ENCODE data around the gene CDK4. TPM values are rescaled to one million over a fixed set of nuclear protein-coding genes. Genes with fewer than 3 reads are reported as not detected.

The CDK4 gene
- total and polyA plus RNA-seq, 2 donors from 2014 or later = 69.1 to 118 TPM

DNA sequence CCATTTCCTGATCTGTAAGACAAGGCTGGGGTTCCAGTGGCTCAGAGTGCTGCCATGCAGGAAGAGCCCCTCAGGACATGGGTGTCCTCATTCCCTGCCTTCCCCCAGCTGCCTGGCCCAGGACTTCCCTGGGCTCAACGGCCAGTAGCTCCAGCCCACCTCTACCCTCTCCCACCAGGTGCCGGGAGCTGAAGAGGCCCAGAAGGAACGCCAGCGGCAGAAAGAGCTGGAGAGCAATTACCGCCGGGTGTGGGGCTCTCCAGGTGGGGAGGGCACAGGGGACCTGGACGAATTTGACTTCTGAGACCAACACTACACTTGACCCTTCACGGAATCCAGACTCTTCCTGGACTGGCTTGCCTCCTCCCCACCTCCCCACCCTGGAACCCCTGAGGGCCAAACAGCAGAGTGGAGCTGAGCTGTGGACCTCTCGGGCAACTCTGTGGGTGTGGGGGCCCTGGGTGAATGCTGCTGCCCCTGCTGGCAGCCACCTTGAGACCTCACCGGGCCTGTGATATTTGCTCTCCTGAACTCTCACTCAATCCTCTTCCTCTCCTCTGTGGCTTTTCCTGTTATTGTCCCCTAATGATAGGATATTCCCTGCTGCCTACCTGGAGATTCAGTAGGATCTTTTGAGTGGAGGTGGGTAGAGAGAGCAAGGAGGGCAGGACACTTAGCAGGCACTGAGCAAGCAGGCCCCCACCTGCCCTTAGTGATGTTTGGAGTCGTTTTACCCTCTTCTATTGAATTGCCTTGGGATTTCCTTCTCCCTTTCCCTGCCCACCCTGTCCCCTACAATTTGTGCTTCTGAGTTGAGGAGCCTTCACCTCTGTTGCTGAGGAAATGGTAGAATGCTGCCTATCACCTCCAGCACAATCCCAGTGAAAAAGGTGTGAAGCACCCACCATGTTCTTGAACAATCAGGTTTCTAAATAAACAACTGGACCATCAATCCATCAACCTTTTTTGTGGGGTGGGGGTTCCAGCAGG is 31.2 kb downstream of the CDK4 start:
- H3K9ac ChIP-seq (ENCODE audit: low read length in 3 of 3) = no peak overlapping the region
- no peaks in the 10 kb centered on the region for H3K9me3 ChIP-seq (ENCODE audit: control insufficient read depth in 2 of 3, insufficient read depth in 1 of 3, low read length in 3 of 3)
- H3K27ac ChIP-seq (ENCODE audit: low read depth in 2 of 2, low read length in 2 of 2) = no peak overlapping the region
- H3K4me3 ChIP-seq (ENCODE audit: low read length in 3 of 3) = no peak overlapping the region
- FAIRE-seq = no peak
- peaks cover 0 to 2% (median 0%) of the 10 kb centered on the region in 3 donors for H3K4me1 ChIP-seq (ENCODE audit: control insufficient read depth in 2 of 3, insufficient read depth in 2 of 3, low read depth in 1 of 3, low read length in 3 of 3)
- peaks cover 0 to 40% (median 26%) of the 10 kb centered on the region in 3 donors for H3K36me3 ChIP-seq (ENCODE audit: control insufficient read depth in 2 of 3, insufficient read depth in 3 of 3, low read length in 3 of 3)
- H3K27me3 ChIP-seq (ENCODE audit: control insufficient read depth, insufficient read depth, low read length) = no peaks in the 10 kb centered on the region
- intact Hi-C loops (cut with DNase I) = no loop called here
- DNase-seq = no peak
- TF ChIP-seq, protein P1, sequence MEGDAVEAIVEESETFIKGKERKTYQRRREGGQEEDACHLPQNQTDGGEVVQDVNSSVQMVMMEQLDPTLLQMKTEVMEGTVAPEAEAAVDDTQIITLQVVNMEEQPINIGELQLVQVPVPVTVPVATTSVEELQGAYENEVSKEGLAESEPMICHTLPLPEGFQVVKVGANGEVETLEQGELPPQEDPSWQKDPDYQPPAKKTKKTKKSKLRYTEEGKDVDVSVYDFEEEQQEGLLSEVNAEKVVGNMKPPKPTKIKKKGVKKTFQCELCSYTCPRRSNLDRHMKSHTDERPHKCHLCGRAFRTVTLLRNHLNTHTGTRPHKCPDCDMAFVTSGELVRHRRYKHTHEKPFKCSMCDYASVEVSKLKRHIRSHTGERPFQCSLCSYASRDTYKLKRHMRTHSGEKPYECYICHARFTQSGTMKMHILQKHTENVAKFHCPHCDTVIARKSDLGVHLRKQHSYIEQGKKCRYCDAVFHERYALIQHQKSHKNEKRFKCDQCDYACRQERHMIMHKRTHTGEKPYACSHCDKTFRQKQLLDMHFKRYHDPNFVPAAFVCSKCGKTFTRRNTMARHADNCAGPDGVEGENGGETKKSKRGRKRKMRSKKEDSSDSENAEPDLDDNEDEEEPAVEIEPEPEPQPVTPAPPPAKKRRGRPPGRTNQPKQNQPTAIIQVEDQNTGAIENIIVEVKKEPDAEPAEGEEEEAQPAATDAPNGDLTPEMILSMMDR (IDR thresholded peaks at IDR 0.05; ENCODE audit: borderline replicate concordance, extremely low read depth, insufficient read depth) = no peak

DNA sequence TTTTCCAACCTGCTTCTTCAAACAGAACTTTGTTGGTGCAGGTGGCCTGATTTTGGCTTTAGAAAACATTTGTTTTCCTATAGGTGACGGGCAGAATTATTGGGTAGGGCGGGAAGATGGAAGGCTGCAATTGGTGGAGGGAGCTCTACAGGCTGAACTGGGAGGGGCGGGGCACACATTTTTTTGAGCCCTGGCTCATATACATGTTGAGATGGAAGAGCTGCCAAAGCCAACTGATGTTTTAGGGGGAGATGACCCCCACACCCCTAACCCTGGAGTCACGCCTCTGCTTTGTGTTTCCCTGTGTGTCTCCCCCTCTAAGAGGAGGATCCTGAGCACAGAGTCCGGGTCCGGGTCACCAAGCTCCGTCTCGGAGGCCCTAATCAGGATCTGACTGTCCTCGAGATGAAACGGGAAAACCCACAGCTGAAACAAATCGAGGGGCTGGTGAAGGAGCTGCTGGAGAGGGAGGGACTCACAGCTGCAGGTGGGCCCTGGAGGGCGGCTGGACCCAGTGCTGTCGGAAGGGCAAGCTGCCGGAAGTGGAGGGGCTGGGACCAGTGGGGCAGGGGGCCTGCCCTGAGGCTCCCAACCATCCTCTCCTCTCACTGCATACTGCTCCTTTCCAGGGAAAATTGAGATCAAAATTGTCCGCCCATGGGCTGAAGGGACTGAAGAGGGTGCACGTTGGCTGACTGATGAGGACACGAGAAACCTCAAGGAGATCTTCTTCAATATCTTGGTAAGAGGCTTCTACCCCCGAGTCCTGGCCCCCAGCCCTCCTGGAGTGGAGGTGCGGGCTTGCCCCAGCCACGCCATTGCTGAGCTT is 32.1 kb downstream of the CDK4 start:
- Histone ChIP-seq H3K27me3 (ENCODE audit: control insufficient read depth, insufficient read depth, low read length) (no peaks in the 10 kb centered on the region), H3K27ac (ENCODE audit: low read depth in 2 of 2, low read length in 2 of 2) (no peak overlapping the region), H3K9ac (ENCODE audit: low read length in 3 of 3) (no peak overlapping the region), H3K4me3 (ENCODE audit: low read length in 3 of 3) (no peak overlapping the region), H3K36me3 (ENCODE audit: control insufficient read depth in 2 of 3, insufficient read depth in 3 of 3, low read length in 3 of 3) (peaks cover 2 to 47% (median 28%) of the 10 kb centered on the region in 3 donors), H3K9me3 (ENCODE audit: control insufficient read depth in 2 of 3, insufficient read depth in 1 of 3, low read length in 3 of 3) (no peaks in the 10 kb centered on the region), H3K4me1 (ENCODE audit: control insufficient read depth in 2 of 3, insufficient read depth in 2 of 3, low read depth in 1 of 3, low read length in 3 of 3) (no peaks in the 10 kb centered on the region)
- TF ChIP-seq, protein P1 (IDR thresholded peaks at IDR 0.05; ENCODE audit: borderline replicate concordance, extremely low read depth, insufficient read depth) = no peak
- DNase-seq = no peak
- intact Hi-C loops (cut with DNase I) = no loop called here
- FAIRE-seq = no peak

DNA sequence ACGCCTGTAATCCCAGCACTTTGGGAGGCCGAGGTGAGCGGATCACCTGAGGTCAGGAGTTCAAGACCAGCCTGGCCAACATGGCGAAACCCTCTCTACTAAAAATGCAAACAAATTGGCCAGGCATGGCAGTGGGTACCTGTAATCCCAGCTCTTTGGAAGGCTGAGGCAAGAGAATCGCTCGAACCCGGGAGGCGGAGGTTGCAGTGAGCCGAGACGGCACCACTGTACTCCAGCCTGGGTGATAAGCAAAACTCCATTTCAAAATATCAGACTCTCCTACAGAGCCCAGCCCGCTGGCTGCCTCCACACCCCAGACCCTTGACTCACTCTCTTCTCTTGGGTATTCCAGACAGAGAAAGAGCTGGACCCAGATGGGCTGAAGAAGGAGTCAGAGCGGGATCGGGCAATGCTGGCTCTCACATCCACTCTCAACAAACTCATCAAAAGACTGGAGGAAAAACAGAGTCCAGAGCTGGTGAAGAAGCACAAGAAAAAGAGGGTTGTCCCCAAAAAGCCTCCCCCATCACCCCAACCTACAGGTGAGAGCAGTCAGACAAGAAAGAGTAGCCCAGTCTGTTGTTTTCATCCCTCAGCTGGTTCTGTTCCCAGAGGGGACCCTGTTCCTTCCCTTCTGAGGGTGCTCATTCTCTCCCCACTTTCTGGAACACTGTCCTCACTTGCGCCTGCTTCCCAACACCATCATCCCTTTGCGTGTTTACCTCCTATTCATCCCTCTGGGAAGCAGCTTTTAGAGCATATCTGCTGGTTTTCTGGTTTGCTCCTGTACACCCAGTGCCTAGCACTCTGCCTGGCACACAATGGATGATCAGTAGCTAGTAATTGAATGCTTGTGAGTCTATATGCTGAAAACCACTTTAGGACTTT is 33.2 kb downstream of the CDK4 start:
- DNase-seq (no peak), FAIRE-seq (no peak)
- intact Hi-C loops (cut with DNase I) = no loop called here
- Histone ChIP-seq H3K4me1 (ENCODE audit: control insufficient read depth in 2 of 3, insufficient read depth in 2 of 3, low read depth in 1 of 3, low read length in 3 of 3) (no peaks in the 10 kb centered on the region), H3K27me3 (ENCODE audit: control insufficient read depth, insufficient read depth, low read length) (no peaks in the 10 kb centered on the region), H3K9ac (ENCODE audit: low read length in 3 of 3) (no peak overlapping the region), H3K4me3 (ENCODE audit: low read length in 3 of 3) (no peak overlapping the region), H3K9me3 (ENCODE audit: control insufficient read depth in 2 of 3, insufficient read depth in 1 of 3, low read length in 3 of 3) (no peaks in the 10 kb centered on the region), H3K36me3 (ENCODE audit: control insufficient read depth in 2 of 3, insufficient read depth in 3 of 3, low read length in 3 of 3) (peaks cover 2 to 47% (median 28%) of the 10 kb centered on the region in 3 donors), H3K27ac (ENCODE audit: low read depth in 2 of 2, low read length in 2 of 2) (no peak overlapping the region)
- TF ChIP-seq, protein P1 (IDR thresholded peaks at IDR 0.05; ENCODE audit: borderline replicate concordance, extremely low read depth, insufficient read depth) = no peak
